ENCODE results near the gene PITPNM3.
A peak's percentile ranks its signal among the peaks of the same experiment; 100 is the strongest.

DNA sequence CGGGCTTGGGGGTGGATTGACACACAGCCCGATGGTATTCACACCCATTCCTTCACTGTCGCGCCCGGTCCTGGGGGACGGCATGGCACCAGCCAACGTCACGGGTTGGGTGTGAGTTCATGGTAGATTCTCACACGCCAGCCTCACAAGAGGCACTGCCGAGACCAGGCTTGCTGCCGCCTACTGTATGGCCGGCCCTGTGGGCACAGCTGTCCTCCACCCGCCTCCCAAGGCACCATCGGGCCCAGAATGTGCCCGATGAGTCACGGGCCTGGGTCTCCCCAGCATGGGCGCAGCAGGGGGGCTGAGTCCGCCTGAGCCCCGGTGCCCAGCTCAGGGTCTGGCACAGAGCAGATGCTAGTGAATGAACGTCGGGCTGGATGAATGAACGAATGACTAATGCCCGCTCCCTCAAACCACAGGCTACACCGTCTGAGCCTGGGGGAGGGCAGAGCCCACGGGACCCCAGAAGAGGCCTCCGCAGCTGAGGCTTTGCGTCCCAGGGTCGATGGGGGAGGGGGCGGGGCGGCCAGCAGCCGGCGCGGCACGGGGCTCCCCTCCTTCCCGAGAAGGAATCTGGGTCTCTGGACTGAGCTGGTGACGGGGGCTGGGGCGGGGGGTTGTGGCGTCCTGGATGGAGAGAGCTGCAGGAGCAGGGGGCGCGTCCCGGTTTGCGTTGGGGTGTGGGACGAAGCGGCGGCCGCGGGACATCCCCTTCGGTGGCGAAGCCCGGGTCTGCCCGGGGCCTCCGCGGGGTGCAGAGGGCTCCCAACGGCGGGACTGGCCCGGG, 829 bp downstream of the PITPNM3 start:
- TF ChIP-seq, protein P1, sequence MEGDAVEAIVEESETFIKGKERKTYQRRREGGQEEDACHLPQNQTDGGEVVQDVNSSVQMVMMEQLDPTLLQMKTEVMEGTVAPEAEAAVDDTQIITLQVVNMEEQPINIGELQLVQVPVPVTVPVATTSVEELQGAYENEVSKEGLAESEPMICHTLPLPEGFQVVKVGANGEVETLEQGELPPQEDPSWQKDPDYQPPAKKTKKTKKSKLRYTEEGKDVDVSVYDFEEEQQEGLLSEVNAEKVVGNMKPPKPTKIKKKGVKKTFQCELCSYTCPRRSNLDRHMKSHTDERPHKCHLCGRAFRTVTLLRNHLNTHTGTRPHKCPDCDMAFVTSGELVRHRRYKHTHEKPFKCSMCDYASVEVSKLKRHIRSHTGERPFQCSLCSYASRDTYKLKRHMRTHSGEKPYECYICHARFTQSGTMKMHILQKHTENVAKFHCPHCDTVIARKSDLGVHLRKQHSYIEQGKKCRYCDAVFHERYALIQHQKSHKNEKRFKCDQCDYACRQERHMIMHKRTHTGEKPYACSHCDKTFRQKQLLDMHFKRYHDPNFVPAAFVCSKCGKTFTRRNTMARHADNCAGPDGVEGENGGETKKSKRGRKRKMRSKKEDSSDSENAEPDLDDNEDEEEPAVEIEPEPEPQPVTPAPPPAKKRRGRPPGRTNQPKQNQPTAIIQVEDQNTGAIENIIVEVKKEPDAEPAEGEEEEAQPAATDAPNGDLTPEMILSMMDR (IDR thresholded peaks at IDR 0.05): no peak
- TF ChIP-seq POLR2AphosphoS5 (IDR thresholded peaks at IDR 0.05; ENCODE audit: insufficient read depth in 1 of 2, low read depth in 1 of 2) (peak in 1 of 2 donors; percentile 52), POLR2A (IDR thresholded peaks at IDR 0.05) (no peak)
